ENCODE measurements around the gene IL3RA. TPM values are rescaled to one million over a fixed set of nuclear protein-coding genes. Genes with fewer than 3 reads are reported as not detected.

IL3RA gene
- total RNA-seq, 2 experiments from 2014 or later, result not detected

DNA sequence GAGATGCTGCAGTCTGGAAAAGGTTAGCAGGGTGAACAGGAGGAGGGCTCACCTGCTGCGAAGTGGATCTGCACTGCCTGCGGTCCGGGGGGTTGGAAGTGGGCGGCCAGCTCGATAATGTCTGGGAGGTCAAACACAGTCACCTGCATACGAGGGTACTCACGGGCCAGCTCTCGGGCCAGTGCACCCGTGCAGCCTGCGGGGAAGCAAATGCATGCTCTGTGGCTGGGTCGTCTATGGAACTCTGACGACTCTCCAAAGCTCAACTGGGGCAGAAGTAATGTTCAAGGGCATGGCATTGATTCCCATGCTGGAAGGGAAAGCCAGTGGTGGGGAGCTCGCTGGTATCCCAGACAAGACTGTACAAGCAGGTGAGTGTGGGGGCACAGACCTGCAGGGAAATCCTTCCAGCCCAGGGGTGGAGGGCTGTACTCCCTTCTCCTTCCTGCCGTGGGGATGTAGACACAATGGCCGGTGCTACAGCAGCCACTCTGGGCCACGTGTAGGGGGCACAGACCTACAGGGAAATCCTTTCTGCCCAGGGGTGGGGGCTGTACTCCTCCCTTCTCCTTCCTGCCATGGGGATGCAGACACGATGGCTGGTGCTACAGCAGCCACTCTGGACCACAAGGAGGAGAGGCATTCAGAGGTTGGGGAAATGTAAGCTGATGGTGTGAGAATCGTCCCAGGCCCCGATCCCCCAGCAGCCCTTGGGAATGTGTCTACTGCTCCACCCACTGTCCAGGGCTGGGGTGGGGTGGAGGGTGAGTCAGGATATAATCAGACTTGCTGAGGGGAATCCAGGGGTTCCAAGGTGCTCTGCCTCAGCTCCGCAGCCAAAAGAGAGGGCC is 81.6 kb downstream of the IL3RA start:
- Histone ChIP-seq H3K36me3 (ENCODE audit: insufficient read depth, low read length) (peaks cover 93% of the 10 kb centered on the region), H3K9me2 (ENCODE audit: insufficient read depth, low read length) (no peaks in the 10 kb centered on the region), H3K79me2 (ENCODE audit: insufficient read depth, low read depth, low read length) (no peaks in the 10 kb centered on the region), H4K20me1 (ENCODE audit: insufficient read depth, low read length) (no peaks in the 10 kb centered on the region), H3K9me3 (ENCODE audit: low read length) (peaks cover 16% of the 10 kb centered on the region), H3K4me1 (ENCODE audit: insufficient read depth, low read length, poor library complexity, severe bottlenecking) (no peaks in the 10 kb centered on the region), H3K27ac (ENCODE audit: low read depth, low read length, poor library complexity, severe bottlenecking) (no peak overlapping the region), H2AFZ (ENCODE audit: low read length) (no peak overlapping the region), H3K4me2 (ENCODE audit: low read length) (no peak overlapping the region), H3K4me3 (ENCODE audit: low read depth, low read length, poor library complexity, severe bottlenecking) (no peak overlapping the region)
- no TSS peak for BruUV-seq (replicated peaks)
- CTCF ChIA-PET (ENCODE audit: unreplicated experiment), result no interaction called here
- POLR2A ChIA-PET, result no interaction called here
- no peak for DNase-seq (ENCODE audit: low spot score)
- intact Hi-C loops (cut with micrococcal nuclease; ENCODE audit: unreplicated experiment), result no loop called here
- TF ChIP-seq, protein P1, sequence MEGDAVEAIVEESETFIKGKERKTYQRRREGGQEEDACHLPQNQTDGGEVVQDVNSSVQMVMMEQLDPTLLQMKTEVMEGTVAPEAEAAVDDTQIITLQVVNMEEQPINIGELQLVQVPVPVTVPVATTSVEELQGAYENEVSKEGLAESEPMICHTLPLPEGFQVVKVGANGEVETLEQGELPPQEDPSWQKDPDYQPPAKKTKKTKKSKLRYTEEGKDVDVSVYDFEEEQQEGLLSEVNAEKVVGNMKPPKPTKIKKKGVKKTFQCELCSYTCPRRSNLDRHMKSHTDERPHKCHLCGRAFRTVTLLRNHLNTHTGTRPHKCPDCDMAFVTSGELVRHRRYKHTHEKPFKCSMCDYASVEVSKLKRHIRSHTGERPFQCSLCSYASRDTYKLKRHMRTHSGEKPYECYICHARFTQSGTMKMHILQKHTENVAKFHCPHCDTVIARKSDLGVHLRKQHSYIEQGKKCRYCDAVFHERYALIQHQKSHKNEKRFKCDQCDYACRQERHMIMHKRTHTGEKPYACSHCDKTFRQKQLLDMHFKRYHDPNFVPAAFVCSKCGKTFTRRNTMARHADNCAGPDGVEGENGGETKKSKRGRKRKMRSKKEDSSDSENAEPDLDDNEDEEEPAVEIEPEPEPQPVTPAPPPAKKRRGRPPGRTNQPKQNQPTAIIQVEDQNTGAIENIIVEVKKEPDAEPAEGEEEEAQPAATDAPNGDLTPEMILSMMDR (conservative IDR thresholded peaks at IDR 0.05; ENCODE audit: low read length), result no peak
- no peak for TF ChIP-seq EZH2phosphoT487 (IDR thresholded peaks at IDR 0.05; ENCODE audit: borderline replicate concordance, low read depth, low read length)

DNA sequence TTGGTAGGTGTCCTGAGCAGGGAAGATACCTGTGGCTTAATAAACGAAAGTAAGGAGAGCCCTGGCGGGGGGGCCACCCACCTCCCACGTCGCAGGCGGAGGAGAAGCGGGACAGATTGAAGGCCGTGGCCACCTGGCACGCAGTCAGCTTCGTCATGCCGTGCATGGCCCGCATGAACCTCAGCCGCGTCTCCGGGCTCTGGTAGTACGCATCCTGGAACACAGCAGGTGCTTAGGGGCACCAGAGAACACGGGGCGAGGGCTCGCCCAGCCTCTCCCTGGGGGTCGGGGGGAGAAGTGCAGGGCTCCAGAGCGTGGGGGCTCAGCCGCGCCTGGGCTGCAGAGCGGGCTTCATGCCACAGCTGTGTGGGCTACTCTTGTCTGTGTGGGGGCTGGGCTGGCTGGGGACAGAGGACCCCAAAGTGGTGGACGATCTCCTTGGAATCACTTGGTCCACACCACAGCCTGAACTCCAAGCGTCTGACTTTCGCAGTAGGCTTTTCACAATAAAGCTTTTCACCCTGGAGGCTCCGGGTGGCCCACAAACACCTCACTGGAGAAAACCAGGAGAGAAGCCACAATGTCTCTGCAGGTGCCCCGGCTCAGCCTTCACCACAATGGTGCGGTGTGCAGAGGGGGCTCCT is 82.4 kb downstream of the IL3RA start:
- no peak for DNase-seq (ENCODE audit: low spot score)
- H3K4me2 ChIP-seq (ENCODE audit: low read length), result no peak overlapping the region
- peaks cover 92% of the 10 kb centered on the region for H3K36me3 ChIP-seq (ENCODE audit: insufficient read depth, low read length)
- H4K20me1 ChIP-seq (ENCODE audit: insufficient read depth, low read length), result no peaks in the 10 kb centered on the region
- H3K4me3 ChIP-seq (ENCODE audit: low read depth, low read length, poor library complexity, severe bottlenecking), result no peak overlapping the region
- H3K9me3 ChIP-seq (ENCODE audit: low read length), result peaks cover 16% of the 10 kb centered on the region
- H3K79me2 ChIP-seq (ENCODE audit: insufficient read depth, low read depth, low read length), result no peaks in the 10 kb centered on the region
- no TSS peak for BruUV-seq (replicated peaks)
- H3K4me1 ChIP-seq (ENCODE audit: insufficient read depth, low read length, poor library complexity, severe bottlenecking), result no peaks in the 10 kb centered on the region
- no peak overlapping the region for H3K27ac ChIP-seq (ENCODE audit: low read depth, low read length, poor library complexity, severe bottlenecking)
- POLR2A ChIA-PET, result no interaction called here
- TF ChIP-seq, protein P1 (conservative IDR thresholded peaks at IDR 0.05; ENCODE audit: low read length), result no peak
- no peak for TF ChIP-seq EZH2phosphoT487 (IDR thresholded peaks at IDR 0.05; ENCODE audit: borderline replicate concordance, low read depth, low read length)
- H3K9me2 ChIP-seq (ENCODE audit: insufficient read depth, low read length), result no peaks in the 10 kb centered on the region
- intact Hi-C loops (cut with micrococcal nuclease; ENCODE audit: unreplicated experiment), result no loop called here
- no peak overlapping the region for H2AFZ ChIP-seq (ENCODE audit: low read length)
- CTCF ChIA-PET (ENCODE audit: unreplicated experiment), result no interaction called here

Measured in OCI-LY7 (cell line).